K562 (cell line): ENCODE results near the gene CCDC33. TPM values are rescaled to one million over a fixed set of nuclear protein-coding genes. Genes with fewer than 3 reads are reported as not detected.

Experiments used
- ATAC-seq: fragments of 200-7000 bp; cut with Tn5 transposase; 3 replicates; pipeline ENCODE4 v1.9.1; 2020; ENCODE audit warnings: moderate library complexity
- BruUV-seq: library from RNA; stranded (reverse); fragments of 400-500 nt; replicated peaks from 2 replicates; lab custom pipeline; 2021; lab: Mats Ljungman, UMichigan
- CTCF ChIA-PET: fragments of 300-600 bp; formaldehyde crosslinking; extraction: SDS; loops from one replicate; lab custom pipeline; 2021; ENCODE audit warnings: low intra/inter-chr PET ratio; lab: Yijun Ruan, JAX
- POLR2A ChIA-PET: fragments of 300-600, 350-650 bp; sonication (Branson Sonifier 250); formaldehyde crosslinking; extraction: SDS; loops from one replicate; lab custom pipeline; 2021; ENCODE audit warnings: antibody characterized with exemption, inconsistent platforms; lab: Yijun Ruan, JAX
- DNase-seq, 4 experiments: peaks; one replicate each; pipeline versions ENCODE4 v3.0.0 to v3.0.0-alpha.2; 2011 to 2018; ENCODE audit warnings: low spot score in 3 of 4, mixed read lengths in 3 of 4; ENCODE audit errors: extremely low read depth in 1 of 4
- FAIRE-seq: peaks from 2 replicates; lab custom pipeline; 2011; peaks lifted over from hg19 to GRCh38; lab: Jason Lieb, UNC
- H2AFZ ChIP-seq: 2 replicates; pipeline ENCODE4 v1.6.0; 2011; ENCODE audit warnings: low read depth, low read length, control low read depth, inconsistent platforms
- H3K27ac ChIP-seq: fragments of 200-600 bp; 3 replicates; pipeline ENCODE4 v1.8.0; 2011; ENCODE audit warnings: low read depth, mild to moderate bottlenecking, control low read depth, inconsistent platforms, low read length, moderate library complexity, mixed read lengths; ENCODE audit errors: extremely low read depth
- H3K27me3 ChIP-seq, 2 experiments: fragments of 300-600 bp in 1 of 2; 2 replicates in 1 of 2; 3 replicates in 1 of 2; pipeline versions ENCODE4 v1.6.0 to v1.8.0; 2011; ENCODE audit warnings: inconsistent platforms in 2 of 2, low read length in 2 of 2, mild to moderate bottlenecking in 1 of 2, mixed read lengths in 1 of 2, moderate library complexity in 1 of 2; ENCODE audit not compliant: control insufficient read depth in 2 of 2, insufficient read depth in 2 of 2
- H3K36me3 ChIP-seq: fragments of 300-600 bp; 3 replicates; pipeline ENCODE4 v1.8.0; 2011; ENCODE audit warnings: mild to moderate bottlenecking, low read length, inconsistent platforms; ENCODE audit not compliant: control insufficient read depth, insufficient read depth
- H3K4me1 ChIP-seq, 2 experiments: fragments of 200-600 bp in 1 of 2; replicated peaks in 1 of 2; 2 replicates in 1 of 2; 3 replicates in 1 of 2; pipeline versions ENCODE4 v1.5.1 to v1.8.0; 2011; ENCODE audit warnings: inconsistent platforms in 2 of 2, low read length in 2 of 2, mild to moderate bottlenecking in 1 of 2, mixed read lengths in 1 of 2, moderate library complexity in 1 of 2; ENCODE audit not compliant: control insufficient read depth in 2 of 2, insufficient read depth in 2 of 2
- H3K4me2 ChIP-seq: 2 replicates; pipeline ENCODE4 v1.6.1; 2011; ENCODE audit warnings: low read length, control low read depth, inconsistent platforms, mixed read lengths; ENCODE audit not compliant: insufficient read depth
- H3K4me3 ChIP-seq: fragments of 200-600 bp; sonication (generic), shearing (Covaris generic); 2 replicates; pipeline ENCODE4 v1.5.1; 2016; ENCODE audit warnings: control low read depth, inconsistent platforms
- H3K79me2 ChIP-seq: fragments of 200-600 bp; 3 replicates; pipeline ENCODE4 v1.8.0; 2011; ENCODE audit warnings: low read length, inconsistent platforms; ENCODE audit not compliant: control insufficient read depth, insufficient read depth
- H3K9ac ChIP-seq, 2 experiments: 2 replicates each; pipeline versions ENCODE4 v1.6.0 to v1.6.1; 2011; ENCODE audit warnings: low read depth in 2 of 2, low read length in 2 of 2, control low read depth in 1 of 2, inconsistent platforms in 1 of 2, mild to moderate bottlenecking in 1 of 2, mixed read lengths in 1 of 2; ENCODE audit not compliant: insufficient read depth in 1 of 2
- H3K9me1 ChIP-seq: one replicate; pipeline ENCODE4 v1.6.0; 2011; ENCODE audit warnings: inconsistent platforms, mild to moderate bottlenecking, low read length, moderate library complexity; ENCODE audit not compliant: control insufficient read depth, insufficient read depth
- H3K9me3 ChIP-seq: replicated peaks from 2 replicates; pipeline ENCODE4 v1.5.1; 2011; ENCODE audit warnings: low read depth, low read length, inconsistent platforms; ENCODE audit not compliant: control insufficient read depth, insufficient read depth
- H4K20me1 ChIP-seq: replicated peaks from 2 replicates; pipeline ENCODE4 v1.6.1; 2011; ENCODE audit warnings: low read length, inconsistent platforms, mixed read lengths; ENCODE audit not compliant: control insufficient read depth, insufficient read depth
- ATF7 ChIP-seq: fragments of 450-650 bp; IDR thresholded peaks from 2 replicates; pipeline ENCODE4 v1.7.1; 2014; ENCODE audit warnings: mild to moderate bottlenecking, moderate library complexity
- CBX1 ChIP-seq: sonication (generic); IDR thresholded peaks from 2 replicates; pipeline ENCODE4 v1.6.1; 2016; ENCODE audit warnings: antibody characterized with exemption, low read depth, mild to moderate bottlenecking
- CBX3 ChIP-seq, 2 experiments: IDR thresholded peaks; 1 replicate in 1 of 2; 2 replicates in 1 of 2; pipeline ENCODE4 v1.6.1; 2012; ENCODE audit warnings: inconsistent platforms in 2 of 2, low read length in 2 of 2, borderline replicate concordance in 1 of 2, control low read depth in 1 of 2
- CTCFL ChIP-seq: IDR thresholded peaks from 2 replicates; pipeline ENCODE4 v1.6.1; 2011; ENCODE audit warnings: borderline replicate concordance, low read depth, mild to moderate bottlenecking, moderate library complexity, low read length; ENCODE audit not compliant: insufficient read depth, poor library complexity, severe bottlenecking
- E4F1 ChIP-seq: fragments of 250-450 bp; sonication (Bioruptor Pico); IDR thresholded peaks from 2 replicates; pipeline ENCODE4 v1.5.0; 2021; ENCODE audit warnings: mild to moderate bottlenecking, borderline replicate concordance
- GTF2F1 ChIP-seq: IDR thresholded peaks from 2 replicates; pipeline ENCODE4 v1.6.1; 2011; ENCODE audit warnings: low read depth, low read length, improper control_type of control experiment
- HLTF ChIP-seq: fragments of 450-650 bp; IDR thresholded peaks from 2 replicates; pipeline ENCODE4 v1.6.1; 2016
- HMGXB4 ChIP-seq: sonication (generic); formaldehyde crosslinking; IDR thresholded peaks from 2 replicates; pipeline ENCODE4 v1.8.1; 2023; ENCODE audit warnings: mild to moderate bottlenecking, missing genetic modification reagents
- SMAD3 ChIP-seq: fragments of 450-650 bp; formaldehyde crosslinking; conservative IDR thresholded peaks from 2 replicates; pipeline ENCODE4 v1.4.0; 2020; ENCODE audit warnings: mild to moderate bottlenecking
- TARDBP ChIP-seq: fragments of 450-650 bp; IDR thresholded peaks from 2 replicates; pipeline ENCODE4 v1.6.1; 2016
- TOE1 ChIP-seq, 2 experiments: fragments of 450-650 bp in 1 of 2; sonication (generic) in 1 of 2; formaldehyde crosslinking in 1 of 2; IDR thresholded peaks; 2 replicates each; pipeline versions ENCODE4 v1.7.1 to v1.8.0; 2016 to 2022; ENCODE audit warnings: borderline replicate concordance in 2 of 2, mild to moderate bottlenecking in 2 of 2, antibody characterized with exemption in 1 of 2, inconsistent platforms in 1 of 2, low read depth in 1 of 2, missing genetic modification reagents in 1 of 2, moderate library complexity in 1 of 2
- ZNF175 ChIP-seq: fragments of 200-800 bp; sonication (Bioruptor generic); IDR thresholded peaks from 2 replicates; pipeline ENCODE4 v1.6.1; 2016; ENCODE audit warnings: low read depth, mild to moderate bottlenecking, missing genetic modification characterization, missing compliant biosample characterization
- ZNF76 ChIP-seq: fragments of 250-450 bp; sonication (Bioruptor Pico); IDR thresholded peaks from 2 replicates; pipeline ENCODE4 v1.4.0; 2020; ENCODE audit warnings: mild to moderate bottlenecking, moderate library complexity, borderline replicate concordance
- WGBS: fragments of 100-300 bp; shearing (Covaris generic); methylation state at CpG from one replicate; pipeline ENCODE4 v1.1.6; 2016; ENCODE audit warnings: low coverage, mixed read lengths; ENCODE audit not compliant: insufficient coverage; ENCODE audit errors: missing lambda C conversion rate; 5-methylcytosine and 5-hydroxymethylcytosine counted together
- in situ Hi-C: fragments of 300-500 bp; cut with MboI; formaldehyde crosslinking; loops from 4 replicates; pipeline ENCODE4 v1.15.0; 2018; ENCODE audit warnings: inconsistent platforms, mixed read lengths
- intact Hi-C: fragments of 100-400 bp; cut with micrococcal nuclease; formaldehyde crosslinking; loops from 2 replicates; pipeline ENCODE4 v1.14.2; 2022
- polyA plus RNA-seq, 8 experiments: library from polyadenylated mRNA; depleted of rRNA in 4 of 8; stranded (reverse) in 5 of 8; unstranded in 3 of 8; fragments of >200 nt; fragmentation: Nextera tagmentation in 2 of 8; fragmentation: Illumina TruSeq in 1 of 8; extraction: Ambion mirVana in 2 of 8; extraction: Trizol in 1 of 8; gene quantifications; 2 replicates each; pipeline versions ENCODE4 v1.2.1 to v1.2.3, GENCODE V29; 2011 to 2014; ENCODE audit warnings: inconsistent platforms in 1 of 8, missing spikeins in 1 of 8
- total RNA-seq, 7 experiments: library from RNA; depleted of rRNA in 6 of 7; stranded (reverse); fragments of >200 nt in 6 of 7; fragmentation: Illumina TruSeq in 2 of 7; extraction: Trizol in 2 of 7; gene quantifications; 2 replicates each; pipeline versions ENCODE4 v1.2.1 to v1.2.3, GENCODE V29; 2011 to 2021; ENCODE audit warnings: low replicate concordance in 1 of 7

CCDC33 gene
- total and polyA plus RNA-seq, 9 of the 15 experiments (the other 6 are each of a cell fraction or from before 2014, with no cell fraction given), result 0.08 to 1.1 (median 0.15) TPM; not detected in 4

- H3K4me3 ChIP-seq, result no peak overlapping the region
- H3K27me3 ChIP-seq, result peaks cover 0 to 21% of the 10 kb centered on the region in 2 experiments; a peak in 2 of 5 replicates
- TF ChIP-seq HLTF (no peak), SMAD3 (CRISPR knock-in tag) (no peak), GTF2F1 (no peak), HMGXB4 (CRISPR knock-in tag) (no peak), CTCFL (no peak), ZNF175 (CRISPR knock-in tag) (no peak), E4F1 (CRISPR knock-in tag) (no peak), ATF7 (no peak), CBX1 (no peak), TOE1 (IDR thresholded peaks at IDR 0.05; ENCODE audit: borderline replicate concordance) (no peak), TOE1 (CRISPR knock-in tag; IDR thresholded peaks at IDR 0.05; ENCODE audit: borderline replicate concordance, low read depth) (no peak), CBX3 (IDR thresholded peaks at IDR 0.05; ENCODE audit: borderline replicate concordance in 1 of 2, low read length in 2 of 2) (no peak), ZNF76 (CRISPR knock-in tag) (no peak), TARDBP (no peak)
- no peaks in the 10 kb centered on the region for H3K79me2 ChIP-seq
- H3K9ac ChIP-seq, result no peak overlapping the region
- BruUV-seq, result no TSS peak
- ChIA-PET CTCF (no interaction called here), POLR2A (interaction anchor here (0.9 kb wide), 1 partner anchor 15 kb away, joined by 5 read pairs; no protein-coding TSS in a partner anchor)
- H3K27ac ChIP-seq, result no peak overlapping the region
- DNase-seq (no peak), FAIRE-seq (no peak), ATAC-seq (no peak)
- peaks cover 12% of the 10 kb centered on the region; the same call in 1 of the 2 replicates for H4K20me1 ChIP-seq
- no peak overlapping the region for H2AFZ ChIP-seq
- H3K9me1 ChIP-seq, result peaks cover 3% of the 10 kb centered on the region
- H3K36me3 ChIP-seq, result no peaks in the 10 kb centered on the region
- in situ Hi-C loops (no loop called here), intact Hi-C loops (no loop called here)
- no peaks in the 10 kb centered on the region for H3K4me1 ChIP-seq
- H3K4me2 ChIP-seq, result no peak overlapping the region
- 3% methylated on average over 7 of the region's 8 CpGs for whole genome bisulfite sequencing
- no peaks in the 10 kb centered on the region for H3K9me3 ChIP-seq
These were observed 25.6 kb downstream of the CCDC33 start for GRCh38 chr15:74261685-74262084.
